Ammon's horn (tissue), 1 donor: ENCODE measurements around the gene MEP1A.
"Not testable (repeated sequence)": the region's sequence is repeated elsewhere in the genome, so short reads cannot be mapped to it uniquely, and the experiment has no call there.

Experiments used
- DNase-seq: peaks from one replicate; pipeline ENCODE4 v3.0.0-alpha.2; 2016; ENCODE audit warnings: low spot score

Gene MEP1A

GRCh38 chr6:46793138-46793537, at the start of gene MEP1A:
Gene MEP1A (plus strand): TSS chr6:46793389. CDS start chr6:46793399, 10 bp downstream.
- no peak for DNase-seq

- no peak for DNase-seq
Measured at GRCh38 chr6:46743425-46744158, 49.6 kb upstream of the MEP1A start.

GRCh38 chr6:46744159-46744725, 48.9 kb upstream of the MEP1A start:
- not testable (repeated sequence) for DNase-seq

GRCh38 chr6:46745973-46746372, 47.2 kb upstream of the MEP1A start:
- no peak for DNase-seq

GRCh38 chr6:46746696-46747095, 46.5 kb upstream of the MEP1A start, which contains the start of gene ANKRD66:
Gene ANKRD66 (plus strand): TSS chr6:46746933. CDS start chr6:46751949, 5,016 bp downstream.
- DNase-seq: no peak

- DNase-seq: no peak
Measured at GRCh38 chr6:46748940-46749503, 44.2 kb upstream of the MEP1A start.

- DNase-seq: no peak
Measured at GRCh38 chr6:46749731-46750130, 43.5 kb upstream of the MEP1A start.

- DNase-seq: no peak
Measured at GRCh38 chr6:46751658-46752057, 41.5 kb upstream of the MEP1A start.

GRCh38 chr6:46755865-46756264, 37.3 kb upstream of the MEP1A start:
- no peak for DNase-seq

- DNase-seq: no peak
Measured at GRCh38 chr6:46756469-46757213, 36.5 kb upstream of the MEP1A start.

GRCh38 chr6:46757214-46757596, 36.0 kb upstream of the MEP1A start:
- DNase-seq: no peak

- DNase-seq: no peak
Measured at GRCh38 chr6:46758960-46759753, 34.0 kb upstream of the MEP1A start.

- DNase-seq: no peak
Measured at GRCh38 chr6:46760925-46761324, 32.3 kb upstream of the MEP1A start.

GRCh38 chr6:46763466-46763865, 29.7 kb upstream of the MEP1A start:
- DNase-seq: no peak

- not testable (repeated sequence) for DNase-seq
Measured at GRCh38 chr6:46764280-46764679, 28.9 kb upstream of the MEP1A start.

GRCh38 chr6:46764961-46765360, 28.2 kb upstream of the MEP1A start:
- DNase-seq: no peak

GRCh38 chr6:46772016-46772415, 21.2 kb upstream of the MEP1A start:
- DNase-seq: peak; percentile 7

GRCh38 chr6:46772762-46773161, 20.4 kb upstream of the MEP1A start:
- DNase-seq: peak; percentile 67

- DNase-seq: no peak
Measured at GRCh38 chr6:46773201-46773855, 19.9 kb upstream of the MEP1A start.

GRCh38 chr6:46774736-46775135, 18.5 kb upstream of the MEP1A start:
- not testable (repeated sequence) for DNase-seq

- DNase-seq: no peak
Measured at GRCh38 chr6:46776070-46776712, 17.0 kb upstream of the MEP1A start.
